Fibroblast of the aortic adventitia (primary cell): ENCODE measurements around the gene MOV10. TPM values are rescaled to one million over a fixed set of nuclear protein-coding genes. Genes with fewer than 3 reads are reported as not detected.
"Not testable (repeated sequence)": the region's sequence is repeated elsewhere in the genome, so short reads cannot be mapped to it uniquely, and the experiment has no call there.

Experiments used
- DNase-seq: peaks from one replicate; pipeline ENCODE4 v3.0.0-alpha.2; 2010; ENCODE audit warnings: low read depth
- H3K4me3 ChIP-seq: 2 replicates; pipeline ENCODE4 v1.5.1; 2011; ENCODE audit warnings: low read depth, mild to moderate bottlenecking, control low read depth, low read length, moderate library complexity
- total RNA-seq: library from RNA; depleted of rRNA; stranded (reverse); fragments of >200 nt; gene quantifications from 2 replicates; pipeline ENCODE4 v1.2.3, GENCODE V29; 2012; ENCODE audit warnings: low replicate concordance
- TF ChIP-seq, protein P1 (sequence below): IDR thresholded peaks from 2 replicates; pipeline ENCODE4 v1.5.1; 2011; ENCODE audit warnings: mild to moderate bottlenecking, low read length, control low read depth, inconsistent platforms; ENCODE audit not compliant: insufficient read depth

The MOV10 gene
- total RNA-seq, 1 donor = 31.5 TPM

DNA sequence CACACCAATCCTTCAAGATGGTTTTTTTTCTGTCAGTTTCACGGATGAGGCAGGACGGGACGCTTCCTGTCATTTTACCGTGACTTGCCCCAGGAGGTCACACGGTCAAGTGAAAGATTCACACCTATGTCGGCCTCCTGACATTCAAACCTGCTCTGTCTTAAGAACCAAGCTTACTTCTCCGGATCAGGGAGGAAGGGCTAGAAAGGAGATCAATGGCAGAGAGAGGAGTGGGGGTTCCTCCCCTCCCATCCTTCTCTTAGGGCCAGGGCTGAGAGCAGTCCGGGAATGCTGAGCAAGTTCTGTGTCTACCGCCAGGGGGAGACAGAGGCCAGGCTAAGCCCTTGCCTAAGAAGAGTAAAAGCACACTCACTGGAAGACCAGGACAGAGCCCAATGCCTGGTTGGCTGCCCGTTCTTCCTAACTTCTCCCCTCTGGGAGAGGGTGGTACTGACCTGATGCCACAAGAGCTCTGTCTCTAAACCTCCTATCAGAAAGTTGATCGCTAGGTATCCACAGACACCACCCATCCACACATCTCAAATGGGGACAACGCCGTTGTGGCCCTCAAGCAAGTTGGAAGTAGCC, 41.8 kb downstream of the MOV10 start:
- peak overlapping the region; percentile 72 for H3K4me3 ChIP-seq
- TF ChIP-seq, protein P1, sequence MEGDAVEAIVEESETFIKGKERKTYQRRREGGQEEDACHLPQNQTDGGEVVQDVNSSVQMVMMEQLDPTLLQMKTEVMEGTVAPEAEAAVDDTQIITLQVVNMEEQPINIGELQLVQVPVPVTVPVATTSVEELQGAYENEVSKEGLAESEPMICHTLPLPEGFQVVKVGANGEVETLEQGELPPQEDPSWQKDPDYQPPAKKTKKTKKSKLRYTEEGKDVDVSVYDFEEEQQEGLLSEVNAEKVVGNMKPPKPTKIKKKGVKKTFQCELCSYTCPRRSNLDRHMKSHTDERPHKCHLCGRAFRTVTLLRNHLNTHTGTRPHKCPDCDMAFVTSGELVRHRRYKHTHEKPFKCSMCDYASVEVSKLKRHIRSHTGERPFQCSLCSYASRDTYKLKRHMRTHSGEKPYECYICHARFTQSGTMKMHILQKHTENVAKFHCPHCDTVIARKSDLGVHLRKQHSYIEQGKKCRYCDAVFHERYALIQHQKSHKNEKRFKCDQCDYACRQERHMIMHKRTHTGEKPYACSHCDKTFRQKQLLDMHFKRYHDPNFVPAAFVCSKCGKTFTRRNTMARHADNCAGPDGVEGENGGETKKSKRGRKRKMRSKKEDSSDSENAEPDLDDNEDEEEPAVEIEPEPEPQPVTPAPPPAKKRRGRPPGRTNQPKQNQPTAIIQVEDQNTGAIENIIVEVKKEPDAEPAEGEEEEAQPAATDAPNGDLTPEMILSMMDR = peak; percentile 88
- peak; percentile 95 for DNase-seq

DNA sequence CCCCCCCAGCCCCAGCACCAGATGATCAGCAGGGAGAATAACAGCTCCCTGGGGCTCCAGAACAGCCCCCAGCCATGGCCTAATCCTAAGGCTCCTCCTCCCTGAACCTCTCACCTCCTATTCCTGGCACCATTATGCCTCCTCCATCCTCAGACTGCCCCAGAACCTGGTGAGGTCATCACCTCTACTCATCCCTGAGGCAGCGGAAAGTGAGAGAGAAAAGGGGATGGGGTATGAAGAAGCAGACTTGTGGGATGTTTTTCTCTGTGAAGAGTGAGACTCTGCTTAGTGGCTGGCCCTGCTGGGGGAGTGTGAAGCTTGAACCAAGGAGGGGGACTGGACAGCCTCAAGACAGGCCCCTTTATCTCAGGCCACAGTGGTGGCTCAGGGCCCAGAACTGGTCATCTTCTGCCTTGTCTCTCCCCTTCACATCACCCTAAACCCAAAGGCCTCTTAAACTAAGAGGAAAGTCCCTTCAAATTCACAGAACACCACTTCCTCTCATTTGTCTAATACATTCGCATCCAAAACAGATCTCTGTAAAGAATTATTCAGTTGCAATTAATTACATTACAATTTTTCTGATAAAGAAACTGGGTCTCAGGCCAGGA, 42.9 kb downstream of the MOV10 start:
- H3K4me3 ChIP-seq = no peak overlapping the region
- TF ChIP-seq, protein P1 = no peak
- DNase-seq = no peak

DNA sequence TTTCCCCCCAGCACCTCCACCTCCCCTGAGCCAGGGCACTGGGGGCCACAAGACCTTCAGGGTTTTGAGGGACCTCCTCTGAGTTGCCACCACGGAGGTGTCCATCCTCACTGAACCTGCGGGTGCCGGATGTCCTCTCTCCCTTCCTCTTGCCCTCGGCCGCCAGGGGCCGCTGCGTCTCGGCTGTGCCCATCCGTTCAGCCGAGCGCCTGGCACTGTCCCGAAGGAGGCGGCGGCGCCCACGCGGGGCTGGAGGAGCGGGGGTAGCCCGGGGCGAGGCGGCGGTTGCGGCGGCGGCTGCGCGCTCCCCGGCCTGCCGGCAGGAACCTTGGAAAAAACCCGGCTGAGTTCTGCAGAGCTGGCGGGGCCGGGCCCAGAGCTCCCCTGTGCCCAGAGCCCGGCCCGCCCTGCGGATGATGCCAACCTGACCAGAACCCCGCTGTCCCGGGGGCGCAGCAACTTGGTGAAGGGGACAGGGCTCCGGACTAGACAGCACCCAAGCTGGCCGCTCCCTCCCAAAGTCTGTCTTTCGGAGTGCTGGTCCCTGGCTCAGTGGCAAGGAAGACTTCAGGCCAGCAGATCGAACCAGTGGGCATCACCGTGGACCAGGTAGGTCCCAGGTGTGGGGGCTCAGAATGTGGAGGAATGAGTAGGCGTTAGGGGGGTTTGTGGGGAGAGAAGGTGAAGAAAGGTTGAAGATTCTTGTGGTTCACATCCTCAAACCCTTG, 44.4 kb downstream of the MOV10 start:
- peak overlapping the region; percentile 41 for H3K4me3 ChIP-seq
- DNase-seq = peak; percentile 59
- TF ChIP-seq, protein P1 = peak; percentile 90

DNA sequence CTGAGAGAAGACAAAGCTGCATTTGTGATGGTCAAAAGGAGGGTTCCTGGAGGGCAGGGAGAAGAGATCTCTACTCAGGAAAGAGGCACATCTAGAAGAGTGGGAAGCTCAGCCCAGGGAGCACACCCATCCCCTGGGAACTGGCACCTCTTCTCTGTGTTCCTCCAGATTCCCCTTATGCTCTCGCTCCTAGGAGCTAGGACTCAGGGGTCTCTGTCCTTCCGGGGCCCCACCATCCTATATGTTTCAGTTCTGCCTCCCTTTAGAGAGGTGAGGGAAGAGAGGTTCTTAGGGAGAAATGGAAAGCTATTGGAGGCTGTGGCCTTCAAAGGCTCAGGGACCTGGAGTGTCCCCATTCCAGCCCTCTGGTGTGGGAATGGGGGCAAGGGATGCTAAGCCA, 45.2 kb downstream of the MOV10 start:
- H3K4me3 ChIP-seq = no peak overlapping the region
- TF ChIP-seq, protein P1 = no peak
- DNase-seq = no peak

DNA sequence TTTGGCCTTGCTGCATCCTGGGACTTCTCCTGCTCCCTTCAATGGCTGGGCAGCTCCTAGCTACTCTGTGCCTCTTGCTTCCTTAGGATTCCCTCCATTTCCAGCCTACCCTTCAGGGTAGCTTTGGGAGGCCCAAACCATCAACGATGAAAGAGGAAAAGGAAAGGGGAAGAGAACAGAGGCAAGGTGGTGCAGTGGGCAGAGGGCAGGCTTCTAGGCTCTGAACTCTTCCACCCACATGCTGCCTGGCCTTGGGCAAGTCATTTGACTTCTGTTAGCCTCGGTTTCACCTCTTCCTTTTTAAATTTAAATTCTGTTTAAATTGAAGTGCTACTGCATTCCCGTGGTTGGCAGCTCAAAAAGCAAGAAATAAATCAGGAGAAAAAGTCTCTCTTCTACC, 46.3 kb downstream of the MOV10 start:
- DNase-seq = no peak
- TF ChIP-seq, protein P1 = no peak
- no peak overlapping the region for H3K4me3 ChIP-seq

DNA sequence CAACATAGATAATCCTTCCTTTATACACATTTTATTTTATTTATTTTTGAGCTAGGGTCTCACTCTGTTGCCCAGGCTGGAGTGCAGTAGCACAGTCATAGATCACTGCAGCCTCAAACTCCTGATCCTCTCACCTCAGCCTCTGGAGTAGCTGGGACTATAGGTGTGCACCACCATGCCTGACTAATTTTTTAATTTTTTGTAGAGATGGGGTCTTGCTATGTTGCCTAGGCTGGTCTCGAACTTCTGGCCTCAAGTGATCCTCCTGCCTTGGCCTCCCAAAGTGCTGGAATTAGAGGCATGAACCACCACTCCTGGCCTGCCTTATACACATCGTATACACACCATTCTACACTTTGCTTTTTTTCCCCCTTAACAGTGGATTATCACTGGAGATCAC, 46.8 kb downstream of the MOV10 start:
- DNase-seq, H3K4me3 ChIP-seq: not testable (repeated sequence)

DNA sequence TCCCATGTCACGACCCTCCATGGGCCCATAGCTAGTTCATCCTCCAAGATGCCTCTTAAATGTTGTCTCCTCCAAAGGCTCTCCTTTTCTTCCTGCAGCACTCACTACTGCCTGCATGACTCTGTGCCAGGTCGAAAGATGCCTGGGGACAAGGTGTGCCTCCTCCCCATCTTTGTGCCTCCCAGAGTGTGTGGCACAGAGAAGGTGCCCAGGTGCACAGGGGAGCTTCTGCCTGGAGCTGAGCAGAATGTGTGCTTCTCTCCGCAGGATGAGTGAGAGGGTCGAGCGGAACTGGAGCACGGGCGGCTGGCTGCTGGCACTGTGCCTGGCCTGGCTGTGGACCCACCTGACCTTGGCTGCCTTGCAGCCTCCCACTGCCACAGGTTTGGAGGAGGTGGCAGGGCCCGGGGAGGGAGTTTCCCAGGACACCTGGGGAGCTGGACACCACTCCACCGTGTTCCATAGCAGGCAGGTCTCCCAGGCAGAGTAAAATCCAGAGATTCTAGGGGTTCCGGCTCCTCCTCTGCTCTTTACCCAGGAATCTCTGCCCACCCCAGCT, 47.6 kb downstream of the MOV10 start:
- TF ChIP-seq, protein P1 = no peak
- no peak for DNase-seq
- H3K4me3 ChIP-seq = no peak overlapping the region
